ENCODE measurements around the gene NRGN.

NRGN gene

GRCh38 chr11:124784051-124784450 is 44.3 kb downstream of the NRGN start:
- H3K27ac ChIP-seq: no peak overlapping the region
- TF ChIP-seq, protein P1, sequence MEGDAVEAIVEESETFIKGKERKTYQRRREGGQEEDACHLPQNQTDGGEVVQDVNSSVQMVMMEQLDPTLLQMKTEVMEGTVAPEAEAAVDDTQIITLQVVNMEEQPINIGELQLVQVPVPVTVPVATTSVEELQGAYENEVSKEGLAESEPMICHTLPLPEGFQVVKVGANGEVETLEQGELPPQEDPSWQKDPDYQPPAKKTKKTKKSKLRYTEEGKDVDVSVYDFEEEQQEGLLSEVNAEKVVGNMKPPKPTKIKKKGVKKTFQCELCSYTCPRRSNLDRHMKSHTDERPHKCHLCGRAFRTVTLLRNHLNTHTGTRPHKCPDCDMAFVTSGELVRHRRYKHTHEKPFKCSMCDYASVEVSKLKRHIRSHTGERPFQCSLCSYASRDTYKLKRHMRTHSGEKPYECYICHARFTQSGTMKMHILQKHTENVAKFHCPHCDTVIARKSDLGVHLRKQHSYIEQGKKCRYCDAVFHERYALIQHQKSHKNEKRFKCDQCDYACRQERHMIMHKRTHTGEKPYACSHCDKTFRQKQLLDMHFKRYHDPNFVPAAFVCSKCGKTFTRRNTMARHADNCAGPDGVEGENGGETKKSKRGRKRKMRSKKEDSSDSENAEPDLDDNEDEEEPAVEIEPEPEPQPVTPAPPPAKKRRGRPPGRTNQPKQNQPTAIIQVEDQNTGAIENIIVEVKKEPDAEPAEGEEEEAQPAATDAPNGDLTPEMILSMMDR (conservative IDR thresholded peaks at IDR 0.05; ENCODE audit: low read depth): no peak
- POLR2A ChIA-PET (ENCODE audit: low non-redundant PET): no interaction called here
- DNase-seq (ENCODE audit: low spot score): no peak
- CTCF ChIA-PET: interaction anchor here (0.8 kb wide), 1 partner anchor 17 kb away, joined by 3 read pairs; no protein-coding TSS in a partner anchor

DNA sequence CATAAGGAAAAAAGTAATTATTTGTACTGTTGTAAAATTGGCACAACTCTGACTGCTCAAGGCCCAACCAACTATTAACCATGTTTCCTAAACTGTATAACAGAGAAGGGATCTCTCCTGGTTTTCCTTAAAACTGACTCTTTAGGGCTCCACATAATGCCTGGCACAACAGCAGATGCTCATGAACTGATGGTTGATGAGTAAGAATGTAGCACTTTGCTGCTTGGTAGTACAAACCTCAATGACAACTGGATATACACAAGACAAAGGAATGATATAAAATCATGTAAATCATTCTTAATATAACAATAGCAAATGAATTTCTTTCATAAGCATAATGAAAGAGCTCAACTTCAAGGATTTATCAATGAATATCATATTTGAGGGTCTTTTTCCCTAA is 48.8 kb downstream of the NRGN start:
- ChIA-PET CTCF (no interaction called here), POLR2A (ENCODE audit: low non-redundant PET) (no interaction called here)
- no peak for DNase-seq (ENCODE audit: low spot score)
- no peak overlapping the region for H3K27ac ChIP-seq
- TF ChIP-seq, protein P1 (conservative IDR thresholded peaks at IDR 0.05; ENCODE audit: low read depth): no peak

GRCh38 chr11:124791626-124792341 is 52.0 kb downstream of the NRGN start:
- no peak overlapping the region for H3K27ac ChIP-seq
- no peak for DNase-seq (ENCODE audit: low spot score)
- ChIA-PET CTCF (no interaction called here), POLR2A (ENCODE audit: low non-redundant PET) (no interaction called here)
- TF ChIP-seq, protein P1 (conservative IDR thresholded peaks at IDR 0.05; ENCODE audit: low read depth): no peak

- CTCF ChIA-PET: interaction anchor here (0.5 to 2.3 kb wide), 14 partner anchors 8 to 1782 kb away, joined by 3 to 7 read pairs (median 4); no protein-coding TSS in a partner anchor
- POLR2A ChIA-PET (ENCODE audit: low non-redundant PET): no interaction called here
- TF ChIP-seq, protein P1 (conservative IDR thresholded peaks at IDR 0.05; ENCODE audit: low read depth): peak; percentile 73
- no peak overlapping the region for H3K27ac ChIP-seq
- peak; percentile 37 for DNase-seq (ENCODE audit: low spot score)
Observed at GRCh38 chr11:124793466-124794278, 53.9 kb downstream of the NRGN start.

GRCh38 chr11:124796312-124796711 is 56.6 kb downstream of the NRGN start:
- CTCF ChIA-PET: no interaction called here
- POLR2A ChIA-PET (ENCODE audit: low non-redundant PET): no interaction called here

More at GRCh38 chr11:124796312-124796711, 56.6 kb downstream of the NRGN start:
- TF ChIP-seq, protein P1 (conservative IDR thresholded peaks at IDR 0.05; ENCODE audit: low read depth): no peak
- H3K27ac ChIP-seq: no peak overlapping the region
- DNase-seq (ENCODE audit: low spot score): no peak
